Endothelial cell (in vitro differentiated cells): ENCODE results near the gene AKTIP. TPM values are rescaled to one million over a fixed set of nuclear protein-coding genes. Genes with fewer than 3 reads are reported as not detected.

Source experiments
- DNase-seq: peaks from one replicate; pipeline ENCODE4 v3.0.0; 2021; ENCODE audit warnings: low spot score
- H3K27ac Mint-ChIP-seq: one replicate; pipeline ENCODE4 v1.8.0; 2021; ENCODE audit warnings: mixed read lengths, inconsistent platforms; ENCODE audit not compliant: unreplicated experiment
- H3K27me3 Mint-ChIP-seq: one replicate; pipeline ENCODE4 v1.8.0; 2021; ENCODE audit warnings: mild to moderate bottlenecking, moderate library complexity, mixed read lengths, inconsistent platforms; ENCODE audit not compliant: unreplicated experiment
- H3K36me3 Mint-ChIP-seq: one replicate; pipeline ENCODE4 v1.8.0; 2021; ENCODE audit warnings: mild to moderate bottlenecking, low read depth, mixed read lengths, inconsistent platforms; ENCODE audit not compliant: unreplicated experiment
- H3K4me1 Mint-ChIP-seq: one replicate; pipeline ENCODE4 v1.8.0; 2021; ENCODE audit warnings: mild to moderate bottlenecking, mixed read lengths, inconsistent platforms; ENCODE audit not compliant: unreplicated experiment
- H3K4me3 Mint-ChIP-seq: one replicate; pipeline ENCODE4 v1.8.0; 2021; ENCODE audit warnings: mild to moderate bottlenecking, mixed read lengths, inconsistent platforms; ENCODE audit not compliant: unreplicated experiment
- H3K9me3 Mint-ChIP-seq: one replicate; pipeline ENCODE4 v1.8.0; 2021; ENCODE audit warnings: mixed read lengths, inconsistent platforms; ENCODE audit not compliant: unreplicated experiment
- CTCF ChIP-seq: fragments of 200-600 bp; sonication (generic); IDR thresholded peaks from one replicate; pipeline ENCODE4 v1.5.0; 2021; ENCODE audit warnings: antibody characterized with exemption; ENCODE audit not compliant: unreplicated experiment
- total RNA-seq: library from RNA; stranded (reverse); fragmentation: NEBNext Ultra II Directional; extraction: Animal tissue kit (Norgen Biotek cat#: 25700); gene quantifications from one replicate; pipeline ENCODE4 v1.2.1, GENCODE V29; 2021; ENCODE audit not compliant: unreplicated experiment

AKTIP gene
- total RNA-seq, 1 donor from 2014 or later, result 22.4 TPM

- peaks cover 22% of the 10 kb centered on the region for H3K4me1 Mint-ChIP-seq
- no peak overlapping the region for H3K4me3 Mint-ChIP-seq
- H3K27me3 Mint-ChIP-seq, result peaks cover 4% of the 10 kb centered on the region
- H3K27ac Mint-ChIP-seq, result peak overlapping the region; percentile 32
- H3K36me3 Mint-ChIP-seq, result peaks cover 10% of the 10 kb centered on the region
- H3K9me3 Mint-ChIP-seq, result no peaks in the 10 kb centered on the region
- no peak for TF ChIP-seq CTCF
- no peak for DNase-seq
These were observed 7.7 kb upstream of the AKTIP start for GRCh38 chr16:53510704-53511070.

DNA sequence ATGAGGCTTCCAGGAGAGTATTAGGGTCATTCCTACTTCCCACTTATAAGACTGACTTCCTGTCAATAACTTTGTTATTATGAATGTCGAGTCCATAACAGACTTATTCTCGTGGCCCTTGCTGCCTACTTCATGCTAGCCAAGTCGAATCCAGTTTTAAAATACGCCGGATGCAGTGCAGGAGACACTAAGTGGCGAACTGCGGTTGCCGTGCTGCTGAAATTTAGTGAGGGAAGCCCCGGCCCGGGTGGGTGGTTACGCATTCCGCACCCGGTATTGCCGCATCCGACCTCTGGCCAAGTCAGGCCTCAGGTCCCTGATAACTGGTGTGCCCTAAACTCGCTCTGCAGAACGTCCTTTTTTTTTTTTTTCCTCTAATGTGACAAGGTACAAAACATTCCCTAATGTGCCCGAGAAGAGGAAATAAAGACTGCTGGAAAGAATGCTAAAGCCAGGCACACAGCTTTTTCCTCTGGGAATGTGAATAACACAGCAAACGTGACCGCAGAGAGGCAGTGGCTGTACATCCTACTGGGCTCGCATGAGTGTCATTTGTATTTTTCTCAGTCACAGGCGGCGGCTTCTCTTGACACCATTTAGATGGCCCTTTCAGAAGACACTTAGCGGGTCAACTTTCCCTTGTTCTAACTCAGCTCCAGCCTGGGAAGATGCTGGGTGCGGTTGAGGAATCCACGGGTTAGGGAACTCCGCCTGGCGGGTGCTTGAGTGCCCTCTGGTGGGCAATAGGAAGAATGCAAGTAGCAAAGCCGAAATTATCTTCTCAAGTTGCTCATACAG is 7.1 kb upstream of the AKTIP start:
- peaks cover 10% of the 10 kb centered on the region for H3K36me3 Mint-ChIP-seq
- H3K4me3 Mint-ChIP-seq, result no peak overlapping the region
- no peaks in the 10 kb centered on the region for H3K9me3 Mint-ChIP-seq
- H3K4me1 Mint-ChIP-seq, result peaks cover 28% of the 10 kb centered on the region
- peaks cover 4% of the 10 kb centered on the region for H3K27me3 Mint-ChIP-seq
- DNase-seq, result peak; percentile 59
- H3K27ac Mint-ChIP-seq, result peak overlapping the region; percentile 86
- peak; percentile 97 for TF ChIP-seq CTCF

- H3K4me3 Mint-ChIP-seq, result no peak overlapping the region
- H3K36me3 Mint-ChIP-seq, result peaks cover 3% of the 10 kb centered on the region
- no peak for TF ChIP-seq CTCF
- H3K9me3 Mint-ChIP-seq, result no peaks in the 10 kb centered on the region
- peaks cover 39% of the 10 kb centered on the region for H3K4me1 Mint-ChIP-seq
- no peak for DNase-seq
- peaks cover 1% of the 10 kb centered on the region for H3K27me3 Mint-ChIP-seq
- no peak overlapping the region for H3K27ac Mint-ChIP-seq
These were observed 4.6 kb upstream of the AKTIP start for GRCh38 chr16:53507464-53508179.

DNA sequence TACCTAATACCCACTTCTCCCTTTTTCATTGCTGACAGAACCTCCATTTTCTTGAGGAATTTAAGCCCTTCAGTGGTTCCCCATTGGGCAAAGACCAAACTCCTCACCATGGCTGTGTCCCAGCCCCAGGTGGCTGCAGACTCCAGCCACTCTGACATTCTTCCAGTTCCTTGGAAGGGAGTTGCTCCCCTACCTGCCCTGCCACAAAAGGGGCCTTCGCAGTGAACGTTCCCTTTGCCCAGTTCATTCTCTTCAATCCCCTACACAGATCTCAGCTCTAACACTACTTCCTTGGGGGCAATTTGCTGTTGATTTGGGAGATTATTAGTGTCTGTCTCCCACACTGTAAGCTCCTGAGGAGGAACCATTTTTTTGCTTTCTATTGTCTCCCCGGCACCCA is 3.2 kb upstream of the AKTIP start:
- Mint-ChIP-seq H3K27me3 (peaks cover 6% of the 10 kb centered on the region), H3K4me1 (peaks cover 51% of the 10 kb centered on the region), H3K27ac (peak overlapping the region; percentile 21), H3K4me3 (no peak overlapping the region), H3K9me3 (peaks cover 3% of the 10 kb centered on the region), H3K36me3 (peaks cover 4% of the 10 kb centered on the region)
- no peak for TF ChIP-seq CTCF
- no peak for DNase-seq

GRCh38 chr16:53504665-53505064 is 1.7 kb upstream of the AKTIP start:
- H3K36me3 Mint-ChIP-seq, result peaks cover 4% of the 10 kb centered on the region
- peak overlapping the region; percentile 97 for H3K27ac Mint-ChIP-seq
- DNase-seq, result no peak
- peak overlapping the region; percentile 96 for H3K4me3 Mint-ChIP-seq
- peaks cover 45% of the 10 kb centered on the region for H3K4me1 Mint-ChIP-seq
- peaks cover 5% of the 10 kb centered on the region for H3K27me3 Mint-ChIP-seq
- TF ChIP-seq CTCF, result no peak
- H3K9me3 Mint-ChIP-seq, result peaks cover 3% of the 10 kb centered on the region
